OCI-LY1 (cell line): ENCODE results near the gene TRMT44.
"Not testable (repeated sequence)": the region's sequence is repeated elsewhere in the genome, so short reads cannot be mapped to it uniquely, and the experiment has no call there.

ENCODE experiments used
- H2AFZ ChIP-seq: fragments of 200-600 bp; sonication (generic), shearing (Covaris generic); 2 replicates; pipeline ENCODE4 v1.6.0; 2014; ENCODE audit warnings: antibody characterized with exemption, mild to moderate bottlenecking, low read length
- H3F3A ChIP-seq: fragments of 200-600 bp; sonication (generic), shearing (Covaris generic); 2 replicates; pipeline ENCODE4 v1.6.0; 2014; ENCODE audit warnings: mild to moderate bottlenecking, antibody characterized with exemption, low read length, moderate library complexity; ENCODE audit not compliant: insufficient read depth
- H3K27ac ChIP-seq: fragments of 200-600 bp; sonication (generic); 2 replicates; pipeline ENCODE4 v1.5.1; 2014; ENCODE audit warnings: low read length, mixed run types, mild to moderate bottlenecking, low read depth; ENCODE audit not compliant: poor library complexity, severe bottlenecking
- H3K27me3 ChIP-seq: fragments of 200-600 bp; sonication (generic); 2 replicates; pipeline ENCODE4 v1.6.0; 2014; ENCODE audit warnings: antibody characterized with exemption, mild to moderate bottlenecking, low read length, moderate library complexity; ENCODE audit not compliant: insufficient read depth
- H3K36me3 ChIP-seq: fragments of 200-600 bp; sonication (generic); 2 replicates; pipeline ENCODE4 v1.6.1; 2014; ENCODE audit warnings: mild to moderate bottlenecking, antibody characterized with exemption, low read length, moderate library complexity, mixed read lengths; ENCODE audit not compliant: insufficient read depth
- H3K4me1 ChIP-seq: fragments of 200-600 bp; sonication (generic); 2 replicates; pipeline ENCODE4 v1.5.1; 2014; ENCODE audit warnings: mild to moderate bottlenecking, low read length, moderate library complexity; ENCODE audit not compliant: insufficient read depth, severe bottlenecking
- H3K4me2 ChIP-seq: fragments of 200-600 bp; sonication (generic), shearing (Covaris generic); 2 replicates; pipeline ENCODE4 v1.6.1; 2014; ENCODE audit warnings: low read length
- H3K4me3 ChIP-seq: fragments of 200-600 bp; sonication (generic); 2 replicates; pipeline ENCODE4 v1.5.1; 2014; ENCODE audit warnings: low read length, low read depth, mild to moderate bottlenecking, mixed read lengths; ENCODE audit not compliant: poor library complexity, severe bottlenecking
- H3K79me2 ChIP-seq: fragments of 200-600 bp; shearing (Covaris generic); 2 replicates; pipeline ENCODE4 v1.6.1; 2016; ENCODE audit warnings: mixed run types, low read length, mixed read lengths; ENCODE audit not compliant: insufficient read depth
- H3K9ac ChIP-seq: fragments of 200-600 bp; sonication (generic), shearing (Covaris generic); 2 replicates; pipeline ENCODE4 v1.6.1; 2014; ENCODE audit warnings: mild to moderate bottlenecking, low read length, mixed read lengths
- H3K9me2 ChIP-seq: fragments of 200-600 bp; sonication (generic), shearing (Covaris generic); 2 replicates; pipeline ENCODE4 v1.6.1; 2014; ENCODE audit warnings: low read depth, mild to moderate bottlenecking, low read length, mixed read lengths
- H3K9me3 ChIP-seq: fragments of 200-600 bp; shearing (Covaris generic); 2 replicates; pipeline ENCODE4 v1.6.1; 2014; ENCODE audit warnings: low read length, mixed read lengths
- H4K20me1 ChIP-seq: fragments of 200-600 bp; sonication (generic), shearing (Covaris generic); 2 replicates; pipeline ENCODE4 v1.6.0; 2016; ENCODE audit warnings: mild to moderate bottlenecking, low read length; ENCODE audit not compliant: insufficient read depth
- EZH2 ChIP-seq: fragments of 200-600 bp; sonication (generic), shearing (Covaris generic); IDR thresholded peaks from 2 replicates; pipeline ENCODE4 v1.8.0; 2017; ENCODE audit warnings: borderline replicate concordance, mixed run types, mild to moderate bottlenecking, antibody characterized with exemption, low read length, moderate library complexity, mixed read lengths
- TF ChIP-seq, protein P1 (sequence below): fragments of 200-600 bp; sonication (generic), shearing (Covaris generic); IDR thresholded peaks from 2 replicates; pipeline ENCODE4 v1.5.1; 2017; ENCODE audit warnings: mild to moderate bottlenecking, antibody characterized with exemption, low read length, moderate library complexity, mixed read lengths

TRMT44 gene

DNA sequence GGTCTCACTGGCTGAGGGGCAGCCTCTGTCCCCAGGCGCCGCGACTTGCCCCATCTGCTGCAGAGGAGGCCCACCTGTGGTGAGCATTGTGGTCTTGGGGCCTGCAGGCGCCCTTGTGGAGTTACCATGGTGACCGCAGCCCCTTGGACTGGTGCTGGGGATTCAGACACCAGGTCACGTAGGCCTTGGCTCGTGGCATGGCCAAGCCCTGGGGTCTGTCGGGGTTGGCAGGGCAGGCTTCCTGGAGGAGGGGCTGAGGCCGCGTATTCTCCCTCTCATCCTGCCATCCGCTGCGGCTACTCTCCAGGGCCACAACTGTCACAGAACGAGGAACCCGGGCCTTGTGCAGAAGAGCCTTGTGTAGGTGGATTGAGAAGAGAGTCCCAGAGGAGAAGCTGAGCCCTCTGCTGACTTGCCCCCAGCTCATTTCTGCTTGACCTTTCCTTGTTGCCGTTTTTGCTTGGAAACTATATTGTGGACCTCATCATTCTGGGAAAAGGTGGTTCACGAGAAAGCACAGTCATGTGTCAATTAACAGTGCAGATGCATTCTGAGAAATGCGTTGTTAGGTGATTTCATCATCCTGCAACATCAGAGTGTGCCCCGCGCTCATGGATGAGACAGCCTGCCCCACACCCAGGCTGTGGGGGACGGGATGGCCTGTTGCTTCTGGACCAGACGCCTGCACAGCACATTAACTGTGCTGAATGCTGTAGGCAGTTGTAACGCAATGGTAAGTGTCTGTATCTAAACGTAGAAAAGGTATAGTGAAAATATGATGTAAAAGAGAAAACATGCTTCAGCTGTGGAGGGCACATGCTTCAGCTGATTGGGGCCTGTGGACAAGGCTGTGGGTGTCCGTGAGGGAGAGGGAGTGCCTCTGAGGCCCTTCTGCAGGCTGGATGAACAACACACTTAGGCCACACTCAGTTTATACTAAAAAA is 38.5 kb downstream of the TRMT44 start:
- Histone ChIP-seq H3K4me1 (no peaks in the 10 kb centered on the region), H3K79me2 (no peaks in the 10 kb centered on the region), H2AFZ (no peak overlapping the region), H3K4me3 (no peak overlapping the region), H3K27me3 (no peaks in the 10 kb centered on the region), H3K27ac (no peak overlapping the region), H3K36me3 (no peaks in the 10 kb centered on the region), H3K9me2 (no peaks in the 10 kb centered on the region), H4K20me1 (no peaks in the 10 kb centered on the region), H3K9ac (no peak overlapping the region), H3K9me3 (no peaks in the 10 kb centered on the region), H3K4me2 (no peak overlapping the region), H3F3A (no peaks in the 10 kb centered on the region)
- TF ChIP-seq EZH2: no peak
- TF ChIP-seq, protein P1, sequence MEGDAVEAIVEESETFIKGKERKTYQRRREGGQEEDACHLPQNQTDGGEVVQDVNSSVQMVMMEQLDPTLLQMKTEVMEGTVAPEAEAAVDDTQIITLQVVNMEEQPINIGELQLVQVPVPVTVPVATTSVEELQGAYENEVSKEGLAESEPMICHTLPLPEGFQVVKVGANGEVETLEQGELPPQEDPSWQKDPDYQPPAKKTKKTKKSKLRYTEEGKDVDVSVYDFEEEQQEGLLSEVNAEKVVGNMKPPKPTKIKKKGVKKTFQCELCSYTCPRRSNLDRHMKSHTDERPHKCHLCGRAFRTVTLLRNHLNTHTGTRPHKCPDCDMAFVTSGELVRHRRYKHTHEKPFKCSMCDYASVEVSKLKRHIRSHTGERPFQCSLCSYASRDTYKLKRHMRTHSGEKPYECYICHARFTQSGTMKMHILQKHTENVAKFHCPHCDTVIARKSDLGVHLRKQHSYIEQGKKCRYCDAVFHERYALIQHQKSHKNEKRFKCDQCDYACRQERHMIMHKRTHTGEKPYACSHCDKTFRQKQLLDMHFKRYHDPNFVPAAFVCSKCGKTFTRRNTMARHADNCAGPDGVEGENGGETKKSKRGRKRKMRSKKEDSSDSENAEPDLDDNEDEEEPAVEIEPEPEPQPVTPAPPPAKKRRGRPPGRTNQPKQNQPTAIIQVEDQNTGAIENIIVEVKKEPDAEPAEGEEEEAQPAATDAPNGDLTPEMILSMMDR: no peak

DNA sequence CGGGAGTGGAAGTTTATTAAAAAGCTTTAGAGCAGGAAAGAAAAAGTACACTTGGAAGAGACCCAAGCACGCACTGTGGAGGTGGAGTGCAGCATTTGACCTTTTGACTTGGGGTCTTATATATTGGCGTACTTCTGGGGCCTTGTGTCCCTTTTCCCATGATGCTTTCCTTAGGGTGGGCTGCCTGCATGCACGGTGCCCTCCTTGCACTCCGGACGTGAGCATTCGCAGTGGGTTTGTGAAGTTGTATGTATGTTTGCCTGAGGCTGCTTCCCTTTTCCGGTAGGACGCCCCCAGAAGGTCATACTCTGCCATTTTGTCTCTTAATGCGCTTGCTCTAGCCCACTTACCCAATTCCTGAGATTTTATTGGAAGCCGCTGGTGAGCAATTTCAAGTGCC is 39.6 kb downstream of the TRMT44 start:
- H2AFZ ChIP-seq: no peak overlapping the region
- H3K9me3 ChIP-seq: no peaks in the 10 kb centered on the region
- H4K20me1 ChIP-seq: no peaks in the 10 kb centered on the region
- H3K27me3 ChIP-seq: no peaks in the 10 kb centered on the region
- H3K4me1 ChIP-seq: no peaks in the 10 kb centered on the region
- H3K27ac ChIP-seq: no peak overlapping the region
- no peak overlapping the region for H3K4me3 ChIP-seq
- no peaks in the 10 kb centered on the region for H3K36me3 ChIP-seq
- no peaks in the 10 kb centered on the region for H3K79me2 ChIP-seq
- no peak overlapping the region for H3K9ac ChIP-seq
- TF ChIP-seq, protein P1: no peak
- TF ChIP-seq EZH2: no peak
- H3F3A ChIP-seq: no peaks in the 10 kb centered on the region
- H3K9me2 ChIP-seq: no peaks in the 10 kb centered on the region
- H3K4me2 ChIP-seq: no peak overlapping the region

DNA sequence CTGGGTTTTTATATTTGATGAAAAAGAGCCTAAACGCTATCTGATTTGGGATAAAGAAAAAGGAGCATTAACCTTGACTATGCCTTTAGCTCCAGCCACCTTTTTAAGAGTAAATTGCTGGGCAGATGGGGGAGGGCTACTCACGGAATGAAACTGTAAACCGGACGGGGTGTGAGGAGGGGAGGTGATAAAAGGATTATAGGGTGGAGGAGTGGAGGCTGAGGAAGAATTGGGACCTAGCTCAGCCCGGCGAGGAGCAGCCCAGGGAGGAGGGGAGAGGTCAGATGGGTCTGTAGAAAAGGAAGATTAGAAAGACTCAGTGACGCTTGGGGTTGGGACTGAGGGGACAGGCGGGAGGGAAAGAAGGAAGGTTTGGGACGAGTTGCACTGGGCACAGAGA is 46.1 kb downstream of the TRMT44 start:
- not testable (repeated sequence) for H3K4me3 ChIP-seq, H3K27me3 ChIP-seq, H4K20me1 ChIP-seq, H2AFZ ChIP-seq, H3K9ac ChIP-seq, H3K79me2 ChIP-seq, H3K9me2 ChIP-seq, H3K36me3 ChIP-seq, H3K4me1 ChIP-seq, H3F3A ChIP-seq, H3K9me3 ChIP-seq, H3K4me2 ChIP-seq, H3K27ac ChIP-seq
